CD14-positive monocyte (primary cell): ENCODE data around the gene BOD1. TPM values are rescaled to one million over a fixed set of nuclear protein-coding genes. Genes with fewer than 3 reads are reported as not detected.
A peak's percentile ranks its signal among the peaks of the same experiment; 100 is the strongest.

Experiments
- DNase-seq, 3 donors: peaks; one replicate each; pipeline ENCODE4 v3.0.0-alpha.2; 2011 to 2022
- H2AFZ ChIP-seq: 2 replicates; pipeline ENCODE4 v1.6.0; 2012; ENCODE audit warnings: mild to moderate bottlenecking, low read depth, low read length, inconsistent platforms; ENCODE audit not compliant: insufficient read depth, poor library complexity, severe bottlenecking
- H3K27ac ChIP-seq, 2 donors: 1 replicate in 1 of 2; 2 replicates in 1 of 2; pipeline ENCODE4 v1.5.1; 2012 to 2013; ENCODE audit warnings: low read length in 2 of 2, control low read depth in 1 of 2, inconsistent platforms in 1 of 2, low read depth in 1 of 2, mild to moderate bottlenecking in 1 of 2
- H3K27me3 ChIP-seq, 2 donors: one replicate each; pipeline versions ENCODE4 v1.6.0 to v1.6.1; 2011 to 2013; ENCODE audit warnings: low read length in 2 of 2; ENCODE audit not compliant: control insufficient read depth in 2 of 2, insufficient read depth in 2 of 2
- H3K36me3 ChIP-seq, 2 donors: replicated peaks in 1 of 2; 1 replicate in 1 of 2; 2 replicates in 1 of 2; pipeline versions ENCODE4 v1.5.1 to v1.6.1; 2012 to 2013; ENCODE audit warnings: low read length in 2 of 2, control low read depth in 1 of 2, inconsistent platforms in 1 of 2, mild to moderate bottlenecking in 1 of 2; ENCODE audit not compliant: insufficient read depth in 2 of 2, control insufficient read depth in 1 of 2
- H3K4me1 ChIP-seq, 2 donors: 1 replicate in 1 of 2; 2 replicates in 1 of 2; pipeline versions ENCODE4 v1.5.1 to v1.6.1; 2012 to 2013; ENCODE audit warnings: low read length in 2 of 2, control low read depth in 1 of 2, inconsistent platforms in 1 of 2, mild to moderate bottlenecking in 1 of 2, moderate library complexity in 1 of 2; ENCODE audit not compliant: insufficient read depth in 2 of 2, control insufficient read depth in 1 of 2
- H3K4me2 ChIP-seq: replicated peaks from 2 replicates; pipeline ENCODE3; 2012; ENCODE audit warnings: low read length, moderate library complexity, mild to moderate bottlenecking; ENCODE audit not compliant: poor library complexity, severe bottlenecking; ENCODE audit errors: extremely low read depth
- H3K4me3 ChIP-seq, 3 experiments: fragments of 200-600 bp in 1 of 3; sonication (generic) in 1 of 3; replicated peaks in 1 of 3; 1 replicate in 2 of 3; 2 replicates in 1 of 3; pipeline ENCODE4 v1.5.1; 2011 to 2013; ENCODE audit warnings: low read length in 3 of 3, mild to moderate bottlenecking in 3 of 3, control low read depth in 2 of 3, low read depth in 2 of 3, inconsistent platforms in 1 of 3, moderate library complexity in 1 of 3
- H3K79me2 ChIP-seq: 2 replicates; pipeline ENCODE4 v1.6.0; 2012; ENCODE audit warnings: mild to moderate bottlenecking, control low read depth, inconsistent platforms, low read length, moderate library complexity; ENCODE audit not compliant: insufficient read depth
- H3K9ac ChIP-seq: 2 replicates; pipeline ENCODE4 v1.6.0; 2017; ENCODE audit warnings: low read length, mild to moderate bottlenecking; ENCODE audit not compliant: insufficient read depth, poor library complexity, severe bottlenecking
- H3K9me3 ChIP-seq, 2 donors: replicated peaks in 1 of 2; 1 replicate in 1 of 2; 2 replicates in 1 of 2; pipeline versions ENCODE4 v1.5.1 to v1.6.1; 2012 to 2013; ENCODE audit warnings: low read length in 2 of 2, control low read depth in 1 of 2; ENCODE audit not compliant: control insufficient read depth in 1 of 2, insufficient read depth in 1 of 2
- H4K20me1 ChIP-seq: 2 replicates; pipeline ENCODE4 v1.6.0; 2012; ENCODE audit warnings: mild to moderate bottlenecking, low read length, control low read depth, moderate library complexity; ENCODE audit not compliant: insufficient read depth
- H3K27ac Mint-ChIP-seq, 7 donors: one replicate each; pipeline ENCODE4 v1.8.0; 2020; ENCODE audit warnings: mild to moderate bottlenecking in 7 of 7, mixed read lengths in 7 of 7, moderate library complexity in 6 of 7, inconsistent platforms in 2 of 7
- H3K27me3 Mint-ChIP-seq, 3 donors: one replicate each; pipeline ENCODE4 v1.8.0; 2021 to 2022; ENCODE audit warnings: low read depth in 3 of 3, mild to moderate bottlenecking in 3 of 3, mixed read lengths in 3 of 3, moderate library complexity in 3 of 3, inconsistent platforms in 1 of 3
- H3K36me3 Mint-ChIP-seq, 2 donors: one replicate each; pipeline ENCODE4 v1.8.0; 2020; ENCODE audit warnings: mixed read lengths in 2 of 2, inconsistent platforms in 1 of 2, mild to moderate bottlenecking in 1 of 2
- H3K4me1 Mint-ChIP-seq: one replicate; pipeline ENCODE4 v1.8.0; 2020; ENCODE audit warnings: mild to moderate bottlenecking, mixed read lengths
- H3K4me3 Mint-ChIP-seq, 2 donors: one replicate each; pipeline ENCODE4 v1.8.0; 2020; ENCODE audit warnings: mild to moderate bottlenecking in 2 of 2, mixed read lengths in 2 of 2, moderate library complexity in 1 of 2
- H3K9me3 Mint-ChIP-seq, 7 donors: one replicate each; pipeline ENCODE4 v1.8.0; 2020 to 2022; ENCODE audit warnings: mixed read lengths in 7 of 7, mild to moderate bottlenecking in 6 of 7, moderate library complexity in 6 of 7, inconsistent platforms in 2 of 7
- CTCF ChIP-seq: fragments of 200-600 bp; IDR thresholded peaks from one replicate; pipeline ENCODE4 v1.8.0; 2022; ENCODE audit warnings: antibody characterized with exemption, mild to moderate bottlenecking
- WGBS: methylation state at CpG from one replicate; pipeline ENCODE4 v1.1.5; 2013; ENCODE audit warnings: missing lambda C conversion rate; ENCODE audit not compliant: insufficient coverage; 5-methylcytosine and 5-hydroxymethylcytosine counted together
- intact Hi-C, 2 donors: fragments of 100-400 bp; cut with micrococcal nuclease; formaldehyde crosslinking; loops; one replicate each; pipeline versions ENCODE4 v1.15.0 to v1.15.1; 2023
- polyA plus RNA-seq, 3 donors: library from polyadenylated mRNA; depleted of rRNA in 1 of 3; unstranded in 2 of 3; stranded (reverse) in 1 of 3; fragments of 300-500 nt in 2 of 3; fragments of >200 nt in 1 of 3; fragmentation: Illumina TruSeq in 2 of 3; gene quantifications; 1 replicate in 2 of 3; 2 replicates in 1 of 3; pipeline ENCODE4 v1.2.3, GENCODE V29; 2012 to 2021

BOD1 gene
- polyA plus RNA-seq, 3 donors, result 4.5 to 11.3 (median 5.8) TPM

- WGBS, result 90% methylated on average over 2 of the region's 4 CpGs
- Histone ChIP-seq H3K9me3 (no peaks in the 10 kb centered on the region), H3K36me3 (no peaks in the 10 kb centered on the region), H3K4me3 (no peak overlapping the region), H2AFZ (no peak overlapping the region), H3K27ac (no peak overlapping the region), H4K20me1 (no peaks in the 10 kb centered on the region), H3K4me2 (no peak overlapping the region), H3K4me1 (peaks cover 0 to 2% of the 10 kb centered on the region in 2 donors), H3K27me3 (no peaks in the 10 kb centered on the region), H3K79me2 (no peaks in the 10 kb centered on the region), H3K9ac (no peak overlapping the region)
- intact Hi-C loops, result no loop called here
- H3K4me3 Mint-ChIP-seq, result no peak overlapping the region
- TF ChIP-seq CTCF, result no peak
- peaks cover 0 to 5% (median 4%) of the 10 kb centered on the region in 3 donors for H3K27me3 Mint-ChIP-seq
- no peak for DNase-seq
- peaks cover 9% of the 10 kb centered on the region for H3K4me1 Mint-ChIP-seq
- no peaks in the 10 kb centered on the region for H3K36me3 Mint-ChIP-seq
- peak overlapping the region in 1 of 7 donors; percentile 26 for H3K27ac Mint-ChIP-seq
- H3K9me3 Mint-ChIP-seq, result no peaks in the 10 kb centered on the region
Observed at GRCh38 chr5:173627271-173627670, 10.8 kb upstream of the BOD1 start.

GRCh38 chr5:173626505-173626820, 10.0 kb upstream of the BOD1 start:
- H3K27ac ChIP-seq, result no peak overlapping the region
- H3K4me1 ChIP-seq, result peaks cover 0 to 2% of the 10 kb centered on the region in 2 donors
- H3K9me3 ChIP-seq, result no peaks in the 10 kb centered on the region
- H3K27ac Mint-ChIP-seq, result no peak overlapping the region
- no peaks in the 10 kb centered on the region for H3K36me3 ChIP-seq
- H4K20me1 ChIP-seq, result no peaks in the 10 kb centered on the region
- H3K9me3 Mint-ChIP-seq, result no peaks in the 10 kb centered on the region
- no peak overlapping the region for H3K4me2 ChIP-seq
- no peak overlapping the region for H2AFZ ChIP-seq
- no peak for DNase-seq
- no peak overlapping the region for H3K4me3 ChIP-seq
- no peaks in the 10 kb centered on the region for H3K27me3 ChIP-seq
- H3K79me2 ChIP-seq, result no peaks in the 10 kb centered on the region
- H3K27me3 Mint-ChIP-seq, result peaks cover 0 to 5% (median 4%) of the 10 kb centered on the region in 3 donors
- intact Hi-C loops, result no loop called here
- H3K4me3 Mint-ChIP-seq, result no peak overlapping the region
- H3K4me1 Mint-ChIP-seq, result peaks cover 7% of the 10 kb centered on the region
- no peaks in the 10 kb centered on the region for H3K36me3 Mint-ChIP-seq
- WGBS, result no CpG with 5 or more reads among the region's 3 CpGs
- no peak overlapping the region for H3K9ac ChIP-seq
- no peak for TF ChIP-seq CTCF
